Lower leg skin (tissue), 3 donors: ENCODE data around the gene SCRG1.

ENCODE experiments used
- POLR2A ChIP-seq, 2 donors: fragments of 450-650 bp; IDR thresholded peaks; one replicate each; pipeline ENCODE4 v1.6.1; 2016 to 2017; ENCODE audit warnings: antibody characterized with exemption in 2 of 2, mild to moderate bottlenecking in 1 of 2, moderate library complexity in 1 of 2
- TF ChIP-seq, protein P1 (sequence below), 3 donors: fragments of 450-650 bp; IDR thresholded peaks; one replicate each; pipeline ENCODE4 v1.5.1; 2016; ENCODE audit warnings: antibody characterized with exemption in 3 of 3, mild to moderate bottlenecking in 3 of 3, moderate library complexity in 2 of 3

DNA sequence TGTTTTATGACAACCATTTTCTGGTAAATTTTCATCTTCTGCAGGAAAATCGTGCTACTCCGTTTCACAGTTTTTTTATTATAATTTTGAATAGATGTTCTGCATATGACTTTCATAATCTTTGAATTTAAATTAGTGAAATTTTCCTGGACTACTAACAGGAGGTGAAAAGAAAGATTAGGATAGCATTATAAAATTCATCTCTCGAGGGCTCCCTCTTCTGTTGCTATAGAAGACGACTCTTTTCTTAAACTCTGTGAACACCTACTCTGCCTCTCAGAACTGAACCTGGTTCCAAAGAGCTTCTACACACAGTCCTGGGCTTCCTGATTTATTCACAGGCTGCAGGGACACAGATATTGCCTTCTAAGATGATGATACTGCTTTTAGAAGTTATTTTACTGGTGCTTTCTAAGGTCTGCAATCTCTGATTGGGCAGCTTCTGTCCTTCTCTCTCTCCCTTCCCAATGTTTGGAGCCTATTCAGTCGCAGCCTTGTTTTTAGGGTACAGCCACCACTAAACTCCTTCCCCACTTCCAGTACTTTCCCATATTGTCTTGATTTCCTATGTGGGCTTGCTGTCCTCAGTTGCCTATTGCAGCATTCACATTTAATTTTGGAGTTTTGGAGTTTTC is 38.2 kb downstream of the SCRG1 start:
- TF ChIP-seq, protein P1, sequence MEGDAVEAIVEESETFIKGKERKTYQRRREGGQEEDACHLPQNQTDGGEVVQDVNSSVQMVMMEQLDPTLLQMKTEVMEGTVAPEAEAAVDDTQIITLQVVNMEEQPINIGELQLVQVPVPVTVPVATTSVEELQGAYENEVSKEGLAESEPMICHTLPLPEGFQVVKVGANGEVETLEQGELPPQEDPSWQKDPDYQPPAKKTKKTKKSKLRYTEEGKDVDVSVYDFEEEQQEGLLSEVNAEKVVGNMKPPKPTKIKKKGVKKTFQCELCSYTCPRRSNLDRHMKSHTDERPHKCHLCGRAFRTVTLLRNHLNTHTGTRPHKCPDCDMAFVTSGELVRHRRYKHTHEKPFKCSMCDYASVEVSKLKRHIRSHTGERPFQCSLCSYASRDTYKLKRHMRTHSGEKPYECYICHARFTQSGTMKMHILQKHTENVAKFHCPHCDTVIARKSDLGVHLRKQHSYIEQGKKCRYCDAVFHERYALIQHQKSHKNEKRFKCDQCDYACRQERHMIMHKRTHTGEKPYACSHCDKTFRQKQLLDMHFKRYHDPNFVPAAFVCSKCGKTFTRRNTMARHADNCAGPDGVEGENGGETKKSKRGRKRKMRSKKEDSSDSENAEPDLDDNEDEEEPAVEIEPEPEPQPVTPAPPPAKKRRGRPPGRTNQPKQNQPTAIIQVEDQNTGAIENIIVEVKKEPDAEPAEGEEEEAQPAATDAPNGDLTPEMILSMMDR (IDR thresholded peaks at IDR 0.05) = no peak
- no peak for TF ChIP-seq POLR2A (IDR thresholded peaks at IDR 0.05)
